Spleen (tissue), 11 donors: ENCODE data around the gene ACOXL. TPM values are rescaled to one million over a fixed set of nuclear protein-coding genes. Genes with fewer than 3 reads are reported as not detected.

Experiments
- DNase-seq: peaks from one replicate; pipeline ENCODE4 v3.0.0-alpha.2; 2020
- H3K27ac ChIP-seq, 8 donors: fragments of 200-600 bp; sonication (generic) in 7 of 8; 1 replicate in 4 of 8; 2 replicates in 4 of 8; pipeline versions ENCODE4 v1.5.0 to v1.8.0; 2016 to 2021; ENCODE audit warnings: inconsistent platforms in 4 of 8, mild to moderate bottlenecking in 4 of 8, moderate library complexity in 1 of 8
- H3K27me3 ChIP-seq, 7 donors: fragments of 200-600 bp; sonication (generic) in 6 of 7; replicated peaks in 1 of 7; 1 replicate in 4 of 7; 2 replicates in 3 of 7; pipeline versions ENCODE4 v1.5.0 to v1.8.0; 2016 to 2021; ENCODE audit warnings: inconsistent platforms in 3 of 7, mild to moderate bottlenecking in 1 of 7
- H3K36me3 ChIP-seq, 6 donors: fragments of 200-600 bp; sonication (generic) in 5 of 6; 1 replicate in 4 of 6; 2 replicates in 2 of 6; pipeline versions ENCODE4 v1.5.0 to v1.8.0; 2016 to 2021; ENCODE audit warnings: inconsistent platforms in 2 of 6
- H3K4me1 ChIP-seq, 6 donors: fragments of 200-600 bp; sonication (generic) in 5 of 6; 1 replicate in 3 of 6; 2 replicates in 3 of 6; pipeline versions ENCODE4 v1.5.0 to v1.8.0; 2016 to 2021; ENCODE audit warnings: inconsistent platforms in 3 of 6
- H3K4me3 ChIP-seq, 8 donors: fragments of 200-600 bp; sonication (generic) in 7 of 8; 1 replicate in 4 of 8; 2 replicates in 4 of 8; pipeline versions ENCODE4 v1.5.0 to v1.8.0; 2016 to 2021; ENCODE audit warnings: inconsistent platforms in 4 of 8, mild to moderate bottlenecking in 4 of 8, moderate library complexity in 2 of 8
- H3K9me3 ChIP-seq, 8 donors: fragments of 200-600 bp; sonication (generic) in 7 of 8; 1 replicate in 4 of 8; 2 replicates in 4 of 8; pipeline versions ENCODE4 v1.5.0 to v1.8.0; 2016 to 2021; ENCODE audit warnings: inconsistent platforms in 4 of 8
- POLR2A ChIP-seq, 3 donors: fragments of 450-650 bp; IDR thresholded peaks; one replicate each; pipeline ENCODE4 v1.5.1; 2017; ENCODE audit warnings: antibody characterized with exemption in 3 of 3, mild to moderate bottlenecking in 1 of 3
- POLR2AphosphoS5 ChIP-seq, 3 donors: sonication (generic); formaldehyde crosslinking; IDR thresholded peaks; one replicate each; pipeline ENCODE4 v1.5.1; 2017; ENCODE audit warnings: antibody characterized with exemption in 3 of 3
- WGBS, 5 donors: extraction: QIAGEN DNeasy Blood & Tissue Kit in 3 of 5; methylation state at CpG; one replicate each; pipeline versions ENCODE4 v1.1.5 to v1.1.7; 2013 to 2018; 5-methylcytosine and 5-hydroxymethylcytosine counted together
- intact Hi-C: fragments of 100-400 bp; cut with DNase I; formaldehyde crosslinking; loops from one replicate; pipeline ENCODE4 v1.15.0; 2023; ENCODE audit warnings: low total_unique reads
- polyA plus RNA-seq, 3 donors: library from polyadenylated mRNA; stranded (reverse); fragments of 200-250 nt; gene quantifications; one replicate each; pipeline ENCODE4 v1.2.1, GENCODE V29; 2013
- total RNA-seq, 7 donors: library from RNA; depleted of rRNA in 3 of 7; stranded (reverse); fragments of >200 nt in 3 of 7; fragmentation: NEBNext Ultra II Directional in 4 of 7; extraction: Animal tissue kit (Norgen Biotek cat#: 25700) in 4 of 7; gene quantifications; one replicate each; pipeline versions ENCODE4 v1.1.0 to v1.2.1, GENCODE V29; 2016 to 2021
- TF ChIP-seq, protein P1 (sequence below), 11 experiments: fragments of 200-600 bp in 7 of 11; fragments of 450-650 bp in 4 of 11; sonication (generic) in 4 of 11; IDR thresholded peaks in 8 of 11; conservative IDR thresholded peaks in 3 of 11; 1 replicate in 7 of 11; 2 replicates in 4 of 11; pipeline versions ENCODE4 v1.4.0 to v1.8.0; 2016 to 2021; ENCODE audit warnings: antibody characterized with exemption in 11 of 11, inconsistent platforms in 4 of 11, mild to moderate bottlenecking in 1 of 11
- donor health status: healthy with polysubstance abuse.
- donor health status: DM: no; HTN: no; CAD: no; lungs with moderate emphysema.
- donor health status: DM: no; HTN: no; CAD: no.
- donor health status: Bipolar disorder and iron deficiency.
- donor health status: healthy.
- donor health status: DM: no; HTN: no; CAD: no.
- donor health status: DM: yes; HTN: yes; CAD: no.

The ACOXL gene
- total and polyA plus RNA-seq, 10 donors: 0.04 to 1.0 (median 0.66) TPM

DNA sequence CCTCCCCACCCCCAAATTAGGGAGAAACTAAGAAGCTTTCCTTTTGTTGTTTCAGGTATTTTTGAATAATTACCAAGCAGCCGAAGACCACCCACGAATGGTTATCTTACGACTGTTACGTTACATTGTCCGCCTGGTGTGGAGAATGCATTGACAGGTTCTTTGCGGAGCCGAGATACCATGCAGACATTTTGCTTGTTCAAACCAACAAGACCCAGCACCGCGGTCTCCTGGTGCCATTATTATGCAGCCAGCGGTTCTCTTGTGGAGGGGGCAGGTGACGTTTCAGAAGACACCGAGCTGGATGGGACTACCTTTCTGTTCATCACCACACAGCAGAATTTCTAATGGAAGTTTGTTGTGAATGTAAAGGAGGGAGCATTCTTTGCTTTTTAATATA lies 431.7 kb downstream of the ACOXL start:
- 95 to 97% (median 96%) methylated on average over 12 of the region's 12 CpGs for WGBS, 5 donors
- Histone ChIP-seq H3K27ac (no peak overlapping the region), H3K36me3 (peaks cover 0 to 80% (median 18%) of the 10 kb centered on the region in 6 donors), H3K9me3 (no peaks in the 10 kb centered on the region), H3K4me3 (no peak overlapping the region), H3K4me1 (peaks cover 0 to 62% (median 16%) of the 10 kb centered on the region in 6 donors), H3K27me3 (no peaks in the 10 kb centered on the region)
- no peak for TF ChIP-seq POLR2A (IDR thresholded peaks at IDR 0.05)
- TF ChIP-seq, protein P1, sequence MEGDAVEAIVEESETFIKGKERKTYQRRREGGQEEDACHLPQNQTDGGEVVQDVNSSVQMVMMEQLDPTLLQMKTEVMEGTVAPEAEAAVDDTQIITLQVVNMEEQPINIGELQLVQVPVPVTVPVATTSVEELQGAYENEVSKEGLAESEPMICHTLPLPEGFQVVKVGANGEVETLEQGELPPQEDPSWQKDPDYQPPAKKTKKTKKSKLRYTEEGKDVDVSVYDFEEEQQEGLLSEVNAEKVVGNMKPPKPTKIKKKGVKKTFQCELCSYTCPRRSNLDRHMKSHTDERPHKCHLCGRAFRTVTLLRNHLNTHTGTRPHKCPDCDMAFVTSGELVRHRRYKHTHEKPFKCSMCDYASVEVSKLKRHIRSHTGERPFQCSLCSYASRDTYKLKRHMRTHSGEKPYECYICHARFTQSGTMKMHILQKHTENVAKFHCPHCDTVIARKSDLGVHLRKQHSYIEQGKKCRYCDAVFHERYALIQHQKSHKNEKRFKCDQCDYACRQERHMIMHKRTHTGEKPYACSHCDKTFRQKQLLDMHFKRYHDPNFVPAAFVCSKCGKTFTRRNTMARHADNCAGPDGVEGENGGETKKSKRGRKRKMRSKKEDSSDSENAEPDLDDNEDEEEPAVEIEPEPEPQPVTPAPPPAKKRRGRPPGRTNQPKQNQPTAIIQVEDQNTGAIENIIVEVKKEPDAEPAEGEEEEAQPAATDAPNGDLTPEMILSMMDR (IDR thresholded peaks at IDR 0.05 in 8 of 11, conservative IDR thresholded peaks at IDR 0.05 in 3 of 11): no peak
- no peak for TF ChIP-seq POLR2AphosphoS5 (IDR thresholded peaks at IDR 0.05)
- DNase-seq: no peak
- intact Hi-C loops: no loop called here

DNA sequence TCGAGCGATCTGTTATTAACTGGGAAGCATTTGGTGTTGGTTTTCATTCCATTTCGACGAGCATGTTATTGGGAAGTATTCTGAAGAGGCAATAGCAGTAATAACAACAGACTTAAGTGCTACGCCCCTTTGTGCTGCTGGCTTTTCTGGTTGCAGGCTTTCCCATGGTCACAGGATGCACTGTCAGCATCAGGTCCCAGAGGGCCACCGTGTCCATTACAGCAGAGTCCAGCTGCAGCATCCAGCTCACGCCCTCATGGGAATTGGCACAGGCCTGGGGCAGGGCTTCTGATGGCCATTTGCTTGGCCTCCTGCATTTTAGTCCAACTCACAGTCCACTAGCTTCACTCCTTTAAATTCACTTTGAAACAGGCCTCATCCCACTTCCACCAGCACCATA lies 432.7 kb downstream of the ACOXL start:
- peaks cover 0 to 70% (median 18%) of the 10 kb centered on the region in 6 donors for H3K36me3 ChIP-seq
- H3K9me3 ChIP-seq: no peaks in the 10 kb centered on the region
- H3K4me3 ChIP-seq: no peak overlapping the region
- H3K4me1 ChIP-seq: peaks cover 0 to 53% (median 16%) of the 10 kb centered on the region in 6 donors
- DNase-seq: no peak
- intact Hi-C loops: no loop called here
- no peaks in the 10 kb centered on the region for H3K27me3 ChIP-seq
- WGBS, 5 donors: 74 to 88% (median 84%) methylated on average over 7 of the region's 7 CpGs
- TF ChIP-seq POLR2AphosphoS5 (IDR thresholded peaks at IDR 0.05) (peak in 2 of 3 donors; percentile 51 to 61), POLR2A (IDR thresholded peaks at IDR 0.05) (no peak)
- TF ChIP-seq, protein P1 (IDR thresholded peaks at IDR 0.05 in 8 of 11, conservative IDR thresholded peaks at IDR 0.05 in 3 of 11): no peak
- no peak overlapping the region for H3K27ac ChIP-seq

DNA sequence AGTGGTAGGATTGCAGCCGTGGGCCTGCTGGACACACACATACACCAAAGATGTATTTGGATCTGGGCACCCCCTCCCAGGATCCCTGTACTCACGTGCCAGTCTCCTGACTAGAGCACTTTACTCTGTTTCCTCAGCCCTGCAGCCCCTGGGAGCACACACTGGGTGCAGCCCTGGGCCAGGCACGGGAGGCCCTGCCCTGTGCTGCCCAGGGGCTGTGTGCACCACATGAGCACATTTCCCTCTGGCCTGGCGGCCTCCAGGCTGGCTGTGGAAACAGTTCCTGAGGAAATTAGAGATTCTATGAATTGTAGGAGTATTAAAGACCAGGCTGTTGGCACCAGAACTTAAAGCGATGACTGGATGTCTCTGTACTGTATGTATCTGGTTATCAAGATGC lies 433.7 kb downstream of the ACOXL start:
- no peak for DNase-seq
- intact Hi-C loops: no loop called here
- Histone ChIP-seq H3K4me1 (peaks cover 0 to 42% (median 13%) of the 10 kb centered on the region in 6 donors), H3K4me3 (no peak overlapping the region), H3K27ac (no peak overlapping the region), H3K9me3 (no peaks in the 10 kb centered on the region), H3K36me3 (peaks cover 0 to 62% (median 18%) of the 10 kb centered on the region in 6 donors), H3K27me3 (no peaks in the 10 kb centered on the region)
- TF ChIP-seq POLR2A (IDR thresholded peaks at IDR 0.05) (no peak), POLR2AphosphoS5 (IDR thresholded peaks at IDR 0.05) (peak; percentile 12 to 55 (median 28))
- TF ChIP-seq, protein P1 (IDR thresholded peaks at IDR 0.05 in 8 of 11, conservative IDR thresholded peaks at IDR 0.05 in 3 of 11): no peak
- 92 to 97% (median 95%) methylated on average over 5 of the region's 5 CpGs for WGBS, 5 donors

DNA sequence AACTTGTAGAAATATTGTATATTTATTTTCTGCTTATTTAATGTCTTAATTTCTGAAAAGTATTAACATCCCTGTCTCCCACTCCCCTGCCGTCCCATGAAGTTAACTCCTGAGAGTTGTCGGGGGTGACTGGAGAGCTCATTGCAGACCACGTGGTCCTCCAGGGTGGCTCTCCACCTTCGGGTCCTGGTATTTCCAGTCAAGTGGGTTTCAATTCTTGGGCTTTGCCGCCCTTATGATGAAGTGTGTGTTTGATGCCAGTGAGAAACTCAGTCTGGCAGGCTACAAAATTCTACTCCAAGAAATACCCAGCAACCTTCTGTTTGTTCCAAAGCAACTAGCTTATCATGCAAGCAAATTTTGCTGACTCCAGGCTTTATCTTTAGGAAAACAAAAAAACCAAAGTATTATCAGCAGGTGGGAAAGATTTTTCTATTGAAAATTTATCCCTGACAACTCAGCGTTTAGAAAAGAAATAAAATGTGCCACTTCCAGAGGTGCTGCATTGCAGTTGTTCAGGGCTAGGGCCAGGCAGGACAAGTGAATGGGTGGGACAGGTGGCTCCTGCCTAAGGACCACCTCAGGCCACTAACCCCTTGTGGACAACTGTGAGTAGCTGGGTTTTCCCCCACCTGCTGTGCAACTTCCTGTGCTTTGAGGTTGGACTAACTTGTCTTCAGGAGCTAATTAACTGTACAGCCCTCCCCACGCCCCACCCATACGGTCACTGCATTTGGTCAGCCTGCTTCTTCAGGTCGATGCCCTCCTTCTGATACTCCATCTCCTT lies 434.9 kb downstream of the ACOXL start:
- no peaks in the 10 kb centered on the region for H3K27me3 ChIP-seq
- no peak overlapping the region for H3K4me3 ChIP-seq
- peaks cover 0 to 32% (median 6%) of the 10 kb centered on the region in 6 donors for H3K4me1 ChIP-seq
- H3K36me3 ChIP-seq: peaks cover 0 to 50% (median 18%) of the 10 kb centered on the region in 6 donors
- no peak for DNase-seq
- 84 to 95% (median 89%) methylated on average over 9 of the region's 9 CpGs for WGBS, 5 donors
- intact Hi-C loops: no loop called here
- H3K27ac ChIP-seq: no peak overlapping the region
- H3K9me3 ChIP-seq: no peaks in the 10 kb centered on the region
- peak in 1 of 3 donors; percentile 56 for TF ChIP-seq POLR2AphosphoS5 (IDR thresholded peaks at IDR 0.05)
- TF ChIP-seq, protein P1 (IDR thresholded peaks at IDR 0.05 in 8 of 11, conservative IDR thresholded peaks at IDR 0.05 in 3 of 11): no peak
- TF ChIP-seq POLR2A (IDR thresholded peaks at IDR 0.05): no peak
